GM19193 (cell line): Measurements from ENCODE around the gene IVNS1ABP.

Experiments
- POLR2A ChIP-seq: IDR thresholded peaks from 4 replicates; pipeline ENCODE4 v1.6.1; 2011; ENCODE audit not compliant: insufficient read depth, insufficient read length; ENCODE audit errors: extremely low read depth

IVNS1ABP gene

DNA sequence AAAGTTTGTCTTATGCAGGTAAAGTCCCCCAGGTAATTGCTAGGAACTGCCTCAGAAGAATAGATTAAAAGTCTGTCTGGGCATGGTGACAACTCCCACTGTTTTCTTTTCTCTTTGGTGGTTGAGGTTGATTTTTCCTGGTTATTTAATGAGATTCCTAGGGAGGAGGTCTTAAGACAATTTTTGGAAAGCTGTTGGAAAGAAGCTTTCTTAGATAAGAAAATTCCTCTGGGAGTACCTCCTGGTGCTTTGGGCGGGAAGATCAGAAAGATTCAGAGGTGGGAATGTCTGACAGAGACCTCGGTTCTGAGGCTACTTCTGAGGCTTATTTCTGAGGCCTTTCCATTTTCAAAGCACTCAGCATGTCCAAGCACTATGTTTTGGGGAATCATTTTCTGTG lies 25.0 kb upstream of the IVNS1ABP start:
- no peak for TF ChIP-seq POLR2A

DNA sequence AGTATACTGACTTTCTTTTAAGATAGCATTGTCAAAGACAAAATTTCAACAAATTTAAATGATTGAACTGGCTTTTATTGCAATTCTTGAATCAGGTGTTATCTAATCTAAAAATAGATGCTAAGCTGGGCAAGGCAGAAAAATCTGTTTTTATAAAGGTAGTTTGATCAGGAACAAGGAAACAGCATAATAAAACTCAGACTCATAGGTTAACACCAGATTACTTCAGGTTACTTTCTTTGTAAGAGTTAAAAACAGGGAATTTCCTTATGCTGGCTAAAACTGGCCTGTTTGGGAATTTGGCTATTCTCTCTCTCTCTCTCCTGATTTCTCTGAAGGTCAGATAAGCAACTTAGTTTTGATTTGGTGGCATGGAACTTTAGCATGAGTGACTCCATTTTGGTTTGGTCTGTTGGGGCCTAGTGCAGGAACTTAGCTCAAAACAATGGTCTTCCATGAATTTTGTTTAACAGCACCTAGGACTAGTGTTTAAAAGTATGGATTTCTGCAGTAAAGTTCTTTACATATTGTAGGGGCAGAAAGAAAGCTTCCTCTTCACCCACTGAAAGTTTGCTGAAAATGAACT lies 24.2 kb upstream of the IVNS1ABP start:
- no peak for TF ChIP-seq POLR2A

DNA sequence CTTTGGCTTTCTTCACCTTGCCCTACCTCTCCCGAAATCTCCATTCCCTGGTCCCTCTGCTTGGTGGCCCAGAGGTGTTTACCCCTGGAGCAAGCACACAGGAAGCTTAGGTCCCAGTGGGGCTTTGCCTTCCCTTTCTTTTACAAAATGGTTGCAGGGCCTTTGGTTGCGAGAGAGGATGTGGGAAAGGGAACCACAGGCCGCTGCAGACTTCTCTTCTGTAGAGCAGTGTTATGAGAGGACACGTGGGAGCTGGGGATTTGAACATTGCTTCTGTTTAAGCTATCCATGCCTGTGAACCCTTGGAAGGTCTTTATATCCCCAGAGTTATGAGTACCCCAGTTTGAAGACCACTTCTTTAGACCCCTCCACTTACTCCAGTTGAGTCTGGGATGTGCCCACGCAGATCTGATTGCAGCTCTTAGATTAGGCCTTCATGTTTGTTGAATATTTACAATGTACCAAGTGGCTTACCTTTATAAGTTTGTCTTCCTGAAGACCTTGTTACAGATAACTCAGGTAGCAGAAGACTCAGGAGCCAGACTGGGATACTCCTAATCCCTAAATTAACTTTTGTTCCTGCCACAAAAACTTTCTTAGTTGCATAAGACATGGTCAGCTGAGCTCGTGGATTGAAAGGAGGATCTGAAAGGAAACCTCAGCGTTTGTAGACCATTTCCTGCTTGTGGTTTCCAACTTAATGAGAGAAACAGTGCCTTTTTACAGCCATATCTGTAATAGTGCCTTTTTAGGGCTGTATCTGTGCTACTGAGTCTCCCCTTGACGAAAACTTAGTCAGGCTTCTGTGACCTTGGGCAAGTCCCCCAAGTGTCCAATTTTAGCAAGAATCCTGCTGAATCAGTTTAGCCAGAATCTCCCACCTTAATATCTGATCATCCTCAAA lies 21.9 kb upstream of the IVNS1ABP start:
- TF ChIP-seq POLR2A: no peak

DNA sequence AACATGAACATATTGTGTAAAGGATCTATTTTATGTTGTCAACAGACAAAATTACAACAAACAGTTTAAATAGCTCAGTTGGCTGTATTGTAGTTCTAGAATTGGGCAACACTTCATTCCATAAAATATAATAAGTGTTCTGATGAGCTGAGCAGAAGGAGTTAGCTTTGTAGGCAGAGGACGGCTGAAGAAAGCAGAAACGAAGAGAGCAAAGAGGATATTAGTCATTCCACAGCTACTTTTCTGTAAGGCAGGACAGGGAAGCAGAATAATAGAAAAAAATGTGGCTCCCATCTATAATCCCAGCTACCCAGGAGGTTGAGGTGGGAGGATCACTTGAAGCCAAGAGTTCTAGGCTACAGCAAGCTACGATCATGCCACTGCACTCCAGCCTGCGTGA lies 20.2 kb upstream of the IVNS1ABP start:
- no peak for TF ChIP-seq POLR2A

DNA sequence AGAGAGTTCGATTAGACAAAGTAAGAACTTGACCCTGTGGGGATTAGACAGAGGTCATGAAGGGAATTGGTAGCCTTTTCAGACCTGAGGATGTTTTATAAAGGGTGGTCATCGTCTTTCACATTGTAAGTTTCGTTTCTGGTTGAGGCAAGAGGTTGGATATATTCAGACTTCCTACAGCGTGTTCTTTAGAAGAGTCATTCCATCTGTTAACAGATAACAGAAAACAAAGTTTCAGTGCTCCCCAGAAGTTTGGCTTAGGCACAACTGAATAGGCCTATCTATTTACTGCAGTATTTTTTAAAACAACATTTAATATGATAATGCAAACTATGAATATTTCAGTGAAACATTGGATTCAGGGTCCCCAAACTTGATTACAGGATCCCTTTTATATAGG lies 17.1 kb upstream of the IVNS1ABP start:
- TF ChIP-seq POLR2A: no peak

DNA sequence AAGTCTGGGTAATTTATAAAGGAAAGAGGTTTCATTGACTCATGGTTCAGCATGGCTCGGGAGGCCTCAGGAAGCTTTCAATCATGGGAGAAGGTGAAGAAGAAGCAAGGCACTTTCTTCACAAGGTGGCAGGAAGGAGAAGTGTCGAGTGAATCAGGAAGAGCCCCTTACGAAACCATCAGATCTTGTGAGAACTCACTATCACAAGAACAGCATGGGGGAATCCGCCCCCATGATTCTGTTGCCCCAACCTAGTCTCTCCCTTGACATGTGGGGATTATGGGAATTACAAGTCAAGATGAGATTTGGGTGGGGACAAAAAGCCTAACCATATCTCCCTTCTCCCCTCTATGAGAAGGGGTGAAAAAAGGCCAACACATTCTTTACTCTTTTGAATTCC lies 11.2 kb upstream of the IVNS1ABP start:
- TF ChIP-seq POLR2A: no peak

DNA sequence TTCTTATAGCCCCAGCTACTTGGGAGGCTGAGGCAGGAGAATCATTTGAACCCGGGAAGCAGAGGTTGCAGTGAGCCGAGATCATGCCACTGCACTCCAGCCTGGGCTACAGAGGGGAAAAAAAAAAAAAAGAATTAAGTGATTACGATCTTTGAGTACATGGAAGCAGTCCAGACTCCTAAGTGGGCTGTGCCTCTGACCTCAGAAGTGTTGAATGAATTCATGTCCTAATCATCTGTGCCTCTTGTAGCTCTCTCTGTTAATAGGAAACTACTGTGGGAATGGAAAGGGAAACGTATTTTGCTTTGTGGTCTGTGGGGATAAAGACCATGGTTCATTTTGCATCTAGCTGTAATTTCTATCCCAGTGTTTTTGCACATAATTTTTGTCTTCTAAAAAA lies 8.4 kb upstream of the IVNS1ABP start:
- TF ChIP-seq POLR2A: no peak

DNA sequence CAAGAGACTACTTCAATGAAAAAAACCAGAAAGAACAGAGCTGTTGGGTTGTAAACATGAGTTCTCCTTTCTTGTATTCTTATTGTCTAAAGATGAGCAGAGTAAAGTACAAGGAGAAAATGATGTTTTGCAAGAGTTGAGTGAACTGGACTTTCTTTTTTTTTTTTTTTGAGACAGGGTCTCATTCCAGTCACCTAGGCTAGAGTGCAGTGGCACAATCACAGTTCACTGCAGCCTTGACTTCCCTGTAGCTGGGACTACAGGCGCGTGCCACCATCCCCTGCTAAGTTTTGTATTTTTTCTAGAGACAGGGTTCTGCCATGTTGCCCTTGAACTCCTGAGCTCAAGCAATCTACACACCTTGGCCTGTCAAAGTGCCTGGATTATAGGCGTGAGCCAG lies 7.1 kb upstream of the IVNS1ABP start:
- no peak for TF ChIP-seq POLR2A

DNA sequence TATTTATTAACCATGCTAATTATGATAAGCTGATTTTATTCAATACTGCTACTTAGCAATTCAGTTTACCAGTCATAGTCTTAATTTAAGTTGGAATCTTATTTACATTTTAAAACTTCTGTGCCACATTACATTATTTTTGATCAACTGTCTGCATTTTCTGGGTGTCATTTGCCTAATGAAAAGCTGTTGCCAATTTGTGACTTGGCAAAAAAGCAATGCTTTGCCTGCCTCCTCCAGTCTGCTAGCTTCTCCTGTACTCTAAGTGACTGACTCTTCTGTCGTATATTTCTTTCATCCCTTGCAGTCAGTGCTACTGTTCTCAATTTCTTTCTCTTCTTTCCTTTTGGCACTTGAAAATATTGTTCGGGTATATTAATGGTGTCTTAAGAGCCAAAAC lies 5.6 kb upstream of the IVNS1ABP start:
- TF ChIP-seq POLR2A: no peak

DNA sequence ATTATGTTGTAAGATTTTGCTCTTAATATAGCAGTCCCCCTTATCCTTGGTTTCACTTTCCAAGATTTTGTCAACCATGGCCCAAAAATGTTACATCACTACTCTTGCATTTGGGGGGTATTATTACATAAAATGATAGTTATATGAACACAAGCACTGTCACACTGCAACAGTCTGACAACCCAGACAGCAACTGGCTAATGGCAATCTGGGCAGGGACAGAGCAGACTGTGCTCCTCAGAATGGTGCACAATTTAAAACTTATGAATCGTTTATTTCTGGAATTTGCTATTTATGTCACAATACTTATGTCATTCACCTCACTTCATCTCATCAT lies 2.1 kb upstream of the IVNS1ABP start:
- TF ChIP-seq POLR2A: no peak

DNA sequence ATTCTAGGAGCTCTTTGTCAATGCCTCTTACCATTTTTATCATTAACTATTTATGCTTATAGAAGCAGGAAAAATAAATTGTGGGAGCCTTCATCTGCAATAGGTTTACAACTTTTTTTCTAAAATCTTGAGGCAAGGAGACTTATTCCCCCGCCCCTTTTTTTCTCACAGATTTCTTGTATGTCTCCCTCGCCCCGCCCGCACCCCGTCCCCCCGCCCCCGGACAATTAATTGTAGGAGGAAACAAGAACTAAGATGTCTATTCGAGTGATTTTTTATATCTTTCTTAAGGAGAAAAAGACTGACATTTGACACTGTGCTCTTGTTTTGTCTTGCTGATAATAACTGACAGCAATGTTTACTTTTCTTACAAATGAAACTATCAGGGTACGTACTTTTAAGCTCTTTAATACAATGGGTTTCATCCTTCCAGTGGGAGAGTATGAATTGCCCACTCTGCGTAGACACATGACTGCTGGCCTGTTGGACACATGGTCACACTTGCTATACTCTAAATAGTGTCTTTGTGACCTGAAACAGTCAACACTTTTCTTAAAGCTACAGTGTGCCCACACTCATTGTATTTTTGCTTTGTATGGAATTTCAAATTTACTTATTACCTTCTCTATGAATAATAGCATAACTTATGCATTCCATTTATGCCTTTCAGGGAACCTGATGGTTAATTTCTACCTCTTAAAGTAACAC lies 1.5 kb upstream of the IVNS1ABP start:
- TF ChIP-seq POLR2A: no peak

DNA sequence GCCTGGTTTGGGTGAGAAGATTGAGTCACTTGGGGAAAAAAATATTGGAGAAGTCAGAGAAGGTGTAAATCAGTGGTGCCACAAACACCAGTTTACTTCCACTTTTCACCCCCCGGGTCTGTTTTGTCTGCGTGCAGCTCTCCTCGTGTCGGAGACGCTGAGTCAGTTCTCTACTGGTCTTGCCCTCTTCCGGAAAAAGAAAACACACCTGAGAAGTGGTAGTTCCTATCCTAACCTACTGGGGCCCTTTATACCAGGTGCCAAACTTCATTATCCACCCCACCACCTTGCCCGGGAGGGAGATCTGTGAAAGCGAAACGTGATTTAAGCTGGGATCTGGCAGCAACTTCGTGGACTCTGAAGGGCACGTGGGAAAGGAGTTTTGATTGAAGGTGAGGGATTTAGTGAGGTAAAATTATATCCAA lies 855 bp upstream of the IVNS1ABP start:
- no peak for TF ChIP-seq POLR2A

DNA sequence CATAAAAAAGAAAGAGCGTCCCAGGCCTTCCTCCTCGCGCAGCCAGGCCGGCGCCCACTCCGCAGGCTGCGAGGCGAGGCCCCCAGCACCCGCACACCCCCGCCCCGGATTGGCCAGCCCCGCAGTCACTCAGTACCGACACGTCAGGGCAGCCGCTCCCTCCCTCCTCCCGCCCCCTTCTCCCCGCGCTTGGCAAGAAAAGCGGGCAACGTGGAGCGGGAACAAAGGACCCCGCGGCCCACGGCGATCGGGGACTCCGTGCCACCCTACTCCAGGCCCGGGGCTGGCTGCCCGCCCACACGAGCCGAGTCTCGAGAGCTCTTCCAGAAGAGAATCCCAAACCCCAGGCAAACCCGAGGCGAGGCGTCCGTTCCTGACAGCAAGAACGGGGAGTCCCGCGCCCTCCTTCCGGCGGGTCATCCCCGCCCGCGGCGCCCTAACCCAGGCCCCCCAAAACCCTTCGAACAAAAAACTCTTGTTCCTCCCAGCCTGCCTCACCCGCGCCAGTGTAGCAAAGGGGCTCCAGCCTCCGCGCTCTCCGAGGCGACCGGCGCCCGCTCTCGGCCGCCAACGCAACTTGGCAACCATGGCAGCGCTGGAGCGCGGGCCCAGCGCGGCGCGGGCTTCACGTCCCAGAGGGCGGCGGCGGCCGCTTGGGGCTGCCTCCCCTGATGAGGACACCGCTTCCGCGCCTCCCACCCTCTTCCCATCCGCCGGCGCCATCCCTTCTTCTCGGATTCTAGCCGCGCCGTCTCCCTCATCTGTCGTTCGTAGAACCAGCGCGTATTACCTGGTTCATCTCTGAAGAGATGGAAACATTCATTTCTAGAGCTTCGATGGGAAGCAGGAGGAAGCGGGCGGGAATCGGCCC lies 645 bp downstream of the IVNS1ABP start:
- no peak for TF ChIP-seq POLR2A

DNA sequence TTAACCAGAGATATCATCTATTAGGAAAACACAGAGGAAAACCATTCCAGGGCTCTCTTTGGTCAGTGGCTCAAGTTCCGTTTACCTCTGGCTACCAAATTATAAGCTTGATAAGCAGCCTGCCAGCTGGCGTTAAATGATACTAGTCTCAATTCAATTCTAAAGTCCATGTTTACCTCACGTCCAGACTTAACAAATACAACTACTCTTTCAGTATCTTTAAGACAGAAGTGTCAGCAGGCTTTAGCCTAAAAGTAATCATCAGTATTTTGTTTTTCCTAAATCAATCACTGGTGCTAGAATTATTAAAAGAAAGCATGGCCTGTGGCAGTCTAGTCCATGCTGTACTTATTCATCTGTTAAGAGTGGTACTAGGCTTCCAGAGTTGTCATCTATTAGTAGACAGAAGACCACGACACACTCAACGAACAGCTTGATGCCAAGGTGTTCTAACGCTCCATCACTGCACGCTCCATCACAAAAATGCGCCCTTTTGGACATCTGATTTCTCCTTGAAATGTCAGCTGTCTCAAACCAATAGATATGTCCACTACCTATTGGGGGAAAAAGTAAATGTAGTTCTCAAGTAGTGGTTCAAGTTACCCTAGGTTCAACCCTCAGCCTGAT lies 1.5 kb downstream of the IVNS1ABP start:
- TF ChIP-seq POLR2A: no peak
